Stimulated activated CD8-positive, alpha-beta memory T cell treated with anti-CD3 and anti-CD28 coated beads, Interleukin-7, amount 100 ng/mL, for 24 hours (primary cell): ENCODE data around the gene SF3B6.
"Not testable (repeated sequence)": the region's sequence is repeated elsewhere in the genome, so short reads cannot be mapped to it uniquely, and the experiment has no call there.

Experiments used
- DNase-seq: peaks from one replicate; pipeline ENCODE4 v3.0.0-alpha.2; 2020; ENCODE audit warnings: low read depth

SF3B6 gene

DNA sequence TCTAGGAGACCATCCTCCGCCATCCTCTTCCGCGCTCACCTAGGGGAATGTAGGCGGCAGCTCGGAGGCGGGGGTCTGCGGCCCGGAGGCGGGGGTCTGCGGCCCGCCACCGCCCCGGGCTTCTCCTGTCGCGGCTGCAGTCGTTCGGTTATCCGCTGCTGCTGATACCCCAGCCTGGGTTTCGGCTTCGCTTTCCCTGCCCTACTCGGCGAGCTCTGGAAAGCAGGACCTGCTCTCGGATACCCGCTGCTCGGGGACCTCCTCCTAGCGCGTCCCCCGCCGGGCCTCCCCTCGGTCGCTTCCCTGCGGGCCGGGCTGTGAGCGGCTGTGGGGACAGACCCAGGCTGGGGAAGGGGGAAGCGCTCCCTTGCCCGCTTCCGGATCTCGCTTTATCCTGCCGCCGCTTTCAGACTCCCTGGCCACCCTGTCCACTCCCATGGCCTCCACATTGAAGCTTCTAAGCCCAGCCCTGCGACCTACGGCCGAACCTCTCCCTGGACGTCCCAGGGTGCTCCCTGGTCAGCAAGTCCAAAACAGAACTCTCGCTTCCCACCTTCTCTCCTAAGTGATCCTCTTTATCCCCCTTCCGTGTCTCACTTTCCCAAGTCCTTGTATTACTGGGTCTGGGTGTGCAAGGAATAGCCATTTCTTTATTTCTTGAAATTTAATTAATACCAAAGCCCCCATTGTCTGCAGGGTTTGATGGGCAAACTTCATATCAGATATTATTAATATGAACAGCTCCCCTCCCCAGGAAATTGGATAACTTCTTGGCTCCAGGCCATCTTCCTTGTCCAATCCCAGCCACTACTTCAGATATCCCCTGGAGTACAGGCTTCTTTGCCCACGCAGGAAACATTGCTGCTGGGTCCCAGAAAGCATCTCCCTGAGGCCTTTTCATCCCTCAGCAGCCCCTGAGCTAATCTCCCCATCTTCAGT is 25.8 kb downstream of the SF3B6 start:
- DNase-seq, result no peak

DNA sequence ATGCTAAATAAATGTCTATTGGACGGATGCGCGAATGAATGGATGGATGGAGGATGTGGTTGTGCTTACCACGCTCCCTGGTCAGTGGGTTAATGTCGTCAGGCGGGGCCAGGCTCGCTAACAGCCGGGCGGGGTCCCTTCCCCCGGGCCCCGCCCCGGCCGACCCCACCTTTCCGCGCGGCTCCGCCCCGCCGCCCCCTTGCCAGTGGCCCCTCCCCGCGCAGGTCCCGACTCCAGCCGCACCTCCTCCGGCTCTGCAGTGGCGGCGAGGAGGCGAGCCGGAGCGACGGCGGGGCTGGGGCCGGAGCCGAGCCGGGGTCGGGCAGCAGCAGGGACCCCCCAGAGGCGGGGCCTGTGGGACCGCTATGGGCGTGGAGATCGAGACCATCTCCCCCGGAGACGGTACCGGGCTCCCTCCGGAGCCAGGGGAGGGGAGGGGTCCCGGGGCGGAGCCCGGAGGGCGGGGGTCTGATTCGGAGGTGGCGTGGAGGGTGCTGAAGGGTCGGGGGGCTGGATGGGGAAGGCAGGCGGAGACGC is 26.6 kb downstream of the SF3B6 start, which contains the start of gene FKBP1B:
TSS of gene FKBP1B (plus strand) at position 257 of the 537 bp plus-strand sequence. CDS start at position 366, 109 bp downstream.
- DNase-seq, result peak; percentile 26

DNA sequence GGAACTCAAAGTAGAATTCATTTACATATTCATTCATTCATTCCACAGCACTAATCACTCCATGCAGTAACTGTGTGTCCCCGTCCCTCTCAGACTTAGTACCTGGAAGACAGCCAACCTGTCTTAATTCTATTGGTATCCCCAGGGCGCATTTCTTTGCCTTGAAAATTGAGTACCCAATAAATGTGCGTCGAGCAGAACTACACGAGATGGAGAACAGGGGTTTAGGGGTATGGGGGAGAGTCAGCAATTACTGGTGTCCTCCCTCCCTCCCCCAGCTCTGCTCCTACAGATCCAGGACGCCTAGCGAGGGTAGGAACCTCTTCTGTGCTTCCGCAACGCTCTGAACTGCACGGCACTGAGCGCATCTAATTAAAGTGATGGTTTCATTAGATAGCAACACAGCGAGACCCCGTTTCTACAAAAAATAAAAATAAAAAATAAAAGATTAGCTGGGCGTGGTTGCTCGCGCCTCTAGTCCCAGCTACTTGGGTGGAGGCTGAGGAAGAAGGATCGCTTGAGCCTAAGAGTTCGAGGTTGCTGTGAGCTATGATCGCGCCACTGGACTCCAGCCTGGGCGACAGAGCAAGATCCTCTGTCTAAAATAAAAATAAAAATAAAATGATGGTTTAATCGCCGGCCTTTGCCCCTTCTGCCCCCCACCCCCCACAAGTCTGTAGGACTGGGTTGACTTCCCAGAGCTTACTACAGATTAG is 27.2 kb downstream of the SF3B6 start:
- no peak for DNase-seq

DNA sequence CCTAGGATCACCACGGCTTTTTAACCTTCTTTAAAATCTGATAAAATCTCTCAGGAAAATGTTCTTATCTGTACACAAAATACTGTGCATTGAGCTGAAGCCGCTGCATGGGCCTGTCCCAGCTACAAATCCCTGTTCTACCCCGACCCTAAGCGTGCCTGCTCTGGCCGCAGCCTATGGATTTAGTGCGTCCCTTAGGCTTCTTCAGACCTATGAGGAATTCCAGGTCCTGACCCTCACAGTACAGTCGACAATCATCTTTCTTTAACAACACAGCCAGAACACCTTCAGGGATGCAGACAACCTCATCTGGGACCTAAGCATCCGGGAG is 28.5 kb downstream of the SF3B6 start:
- DNase-seq, result no peak

DNA sequence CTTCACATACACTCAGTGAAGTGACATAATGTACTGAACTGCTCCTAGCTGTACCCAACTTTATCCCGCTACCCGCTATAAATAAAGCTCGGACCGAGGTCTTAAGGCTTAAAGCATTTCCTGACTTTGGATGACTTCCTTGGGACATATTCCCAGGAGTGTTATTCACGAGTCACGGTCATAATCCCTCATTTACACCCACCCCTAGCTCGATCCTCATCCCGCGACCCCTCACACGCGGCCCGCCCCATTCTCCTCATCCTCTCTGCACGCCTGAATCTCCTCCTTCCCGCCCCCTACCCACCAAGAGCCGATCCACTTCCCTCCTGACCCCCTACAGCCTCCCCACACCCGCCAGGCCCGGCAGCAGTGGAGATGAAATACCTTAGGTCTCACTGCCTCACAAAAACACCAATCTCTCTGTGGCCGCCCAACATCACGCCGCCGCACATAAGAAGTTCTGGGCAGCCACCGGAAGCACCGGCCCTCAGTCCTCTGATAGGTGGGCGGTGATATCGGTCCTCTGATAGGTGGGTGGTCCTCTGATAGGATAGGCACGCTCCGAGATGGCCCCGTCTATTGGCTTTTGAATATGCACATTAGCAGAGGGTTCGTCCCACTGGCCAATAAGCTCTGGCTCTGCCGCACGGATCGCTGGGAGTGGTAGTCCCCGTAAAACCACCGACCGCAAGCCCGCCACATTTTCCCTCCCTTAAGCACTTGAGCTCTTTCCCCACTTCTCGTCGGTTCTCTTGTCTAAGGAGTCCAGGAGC is 29.0 kb downstream of the SF3B6 start, which contains the start of gene WDCP:
TSS of gene WDCP (minus strand) at position 462 of the 773 bp plus-strand sequence. CDS start 7,897 bp downstream, outside the sequence.
- DNase-seq, result peak; percentile 87

DNA sequence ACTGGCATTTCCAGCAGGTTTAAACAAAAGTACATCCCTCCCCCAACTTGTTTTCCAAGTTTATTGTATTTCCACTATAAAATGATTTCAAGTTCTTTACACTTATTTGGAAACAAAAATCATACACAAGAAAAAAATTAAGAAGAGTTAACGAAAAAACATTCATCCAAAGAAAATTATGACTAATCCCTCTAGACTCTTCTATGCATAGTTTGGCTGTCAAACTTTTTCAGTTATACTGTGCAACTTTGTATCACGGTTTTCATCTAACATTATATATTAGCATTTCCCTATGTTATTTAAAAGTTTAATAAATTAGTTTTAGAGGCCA is 29.6 kb downstream of the SF3B6 start:
- DNase-seq, result no peak

DNA sequence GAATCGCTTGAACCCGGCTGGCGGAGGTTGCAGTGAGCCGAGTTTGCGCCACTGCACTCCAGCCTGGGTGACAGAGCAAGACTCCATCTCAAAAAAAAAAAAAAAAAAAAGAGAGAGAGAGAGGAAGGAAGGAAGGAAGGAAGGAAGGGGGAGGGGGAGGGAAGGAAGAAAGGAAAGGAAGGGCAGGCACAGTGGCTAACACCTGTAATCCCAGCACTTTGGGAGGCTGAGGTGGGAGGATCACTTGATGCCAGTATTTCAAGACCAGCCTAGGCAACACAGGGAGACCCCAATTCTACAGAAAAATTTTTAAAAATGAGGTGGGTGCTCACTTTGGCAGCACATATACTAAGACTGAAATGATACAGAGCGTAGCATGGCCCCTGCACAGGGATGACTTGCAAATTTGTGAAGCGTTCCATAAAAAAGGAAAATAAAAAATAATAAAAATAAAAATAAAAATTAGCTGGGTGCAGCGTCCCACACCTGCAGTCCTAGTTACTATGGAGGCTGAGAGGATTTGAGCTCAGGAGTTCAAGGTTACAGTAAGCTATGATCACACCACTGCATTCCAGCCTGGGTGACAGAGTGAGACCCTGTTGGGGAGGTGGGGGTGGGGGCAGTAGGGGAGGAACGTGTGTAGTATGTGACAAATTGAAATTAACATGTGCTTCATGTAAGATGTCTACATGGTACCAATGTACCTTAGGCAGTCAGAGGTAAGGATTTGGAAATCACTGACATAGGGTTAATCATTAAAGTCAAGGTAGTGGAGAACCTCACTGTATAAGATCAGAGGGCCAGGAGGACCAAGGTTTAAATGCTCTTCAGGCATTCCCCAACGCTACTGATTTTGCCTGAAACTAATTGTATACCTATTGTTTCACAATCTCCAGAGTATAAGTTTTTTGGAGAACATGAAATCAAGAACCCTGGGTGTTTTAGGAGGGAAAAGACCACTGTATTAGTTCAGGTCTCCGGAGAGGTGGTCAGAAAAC is 30.3 kb downstream of the SF3B6 start:
- no peak for DNase-seq

DNA sequence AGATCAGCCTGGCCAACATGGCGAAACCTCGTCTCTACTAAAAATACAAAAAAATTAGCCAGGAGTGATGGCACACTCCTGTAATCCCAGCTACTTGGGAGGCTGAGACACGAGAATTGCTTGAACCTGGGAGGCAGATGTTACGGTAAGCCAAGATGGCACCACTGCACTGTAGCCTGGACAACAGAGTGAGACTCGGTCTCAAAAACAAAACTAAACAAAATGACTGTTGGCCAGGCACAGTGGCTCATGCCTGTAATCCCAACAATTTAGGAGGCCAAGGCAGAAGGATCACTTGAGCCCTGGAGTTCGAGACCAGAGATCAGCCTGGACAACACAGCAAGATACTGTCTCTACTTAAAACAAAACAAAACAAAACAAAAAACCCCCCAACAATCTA is 33.0 kb downstream of the SF3B6 start:
- not testable (repeated sequence) for DNase-seq

DNA sequence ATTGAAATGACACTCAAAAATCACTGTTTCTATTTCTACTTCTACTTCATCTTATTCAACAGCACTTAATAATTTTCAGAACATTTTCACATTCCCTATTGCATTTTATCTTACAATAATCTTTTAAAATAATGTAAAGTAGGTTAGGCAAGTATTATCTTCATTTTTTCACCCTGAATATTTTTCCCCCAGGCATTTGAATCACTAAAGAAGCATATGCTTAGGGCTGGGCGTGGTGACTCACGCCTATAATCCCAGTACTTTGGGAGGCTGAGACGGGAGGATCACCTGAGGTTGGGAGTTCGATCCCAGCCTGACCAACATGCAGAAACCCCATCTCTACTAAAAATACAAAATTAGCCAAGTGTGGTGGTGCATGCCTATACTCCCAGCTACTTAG is 35.6 kb downstream of the SF3B6 start:
- DNase-seq, result no peak

DNA sequence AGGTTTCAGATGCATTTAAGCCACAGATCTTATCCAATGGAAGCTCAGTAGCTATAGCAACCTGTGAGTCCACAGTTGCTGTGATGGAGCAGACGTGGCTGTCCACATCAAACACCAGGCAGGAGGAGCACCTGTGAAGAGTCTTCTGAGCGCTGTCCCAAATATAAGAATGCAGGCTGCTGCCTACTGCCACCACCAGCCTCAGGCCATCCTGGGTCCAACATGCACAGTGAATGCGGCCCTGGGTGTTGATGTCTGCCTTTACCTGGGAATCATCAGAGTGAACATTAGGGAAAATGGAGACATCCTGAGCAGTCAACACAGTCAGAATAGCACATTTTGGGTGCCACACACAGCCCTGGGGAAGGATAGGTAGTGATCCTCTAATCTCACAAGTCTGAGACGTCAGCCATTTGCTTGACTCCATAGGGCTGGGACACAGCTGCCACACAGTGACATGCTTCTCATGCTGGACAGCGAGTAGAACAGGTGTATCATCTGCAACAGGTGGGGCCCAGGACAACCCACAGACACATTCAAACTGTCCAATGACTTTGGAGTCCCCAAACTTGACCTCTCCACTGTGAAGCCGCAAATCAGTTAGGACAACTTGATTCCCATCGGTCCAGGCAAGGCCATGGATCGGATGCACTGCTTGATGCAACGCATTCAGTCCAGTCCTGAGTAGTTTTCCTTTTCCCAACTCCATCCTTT is 37.2 kb downstream of the SF3B6 start:
- no peak for DNase-seq

DNA sequence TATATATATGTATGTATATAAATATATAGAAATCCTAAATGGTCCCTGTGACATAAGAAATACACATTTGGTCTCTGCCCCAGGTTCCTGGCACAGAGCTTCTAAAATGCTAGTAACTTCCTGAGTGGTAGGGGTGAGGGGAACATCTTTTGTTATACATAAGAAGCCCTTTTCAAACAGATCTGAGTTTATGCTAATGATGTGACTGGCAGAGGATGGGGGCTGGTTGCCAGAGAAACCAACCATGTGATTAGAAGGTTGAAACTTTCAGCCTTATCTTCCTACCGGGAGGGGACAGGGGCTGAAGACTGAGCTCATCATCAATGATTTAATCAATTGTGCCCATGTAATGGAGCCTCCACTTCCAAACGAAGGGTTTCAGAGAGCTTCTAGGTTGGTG is 49.9 kb downstream of the SF3B6 start:
- DNase-seq, result no peak

DNA sequence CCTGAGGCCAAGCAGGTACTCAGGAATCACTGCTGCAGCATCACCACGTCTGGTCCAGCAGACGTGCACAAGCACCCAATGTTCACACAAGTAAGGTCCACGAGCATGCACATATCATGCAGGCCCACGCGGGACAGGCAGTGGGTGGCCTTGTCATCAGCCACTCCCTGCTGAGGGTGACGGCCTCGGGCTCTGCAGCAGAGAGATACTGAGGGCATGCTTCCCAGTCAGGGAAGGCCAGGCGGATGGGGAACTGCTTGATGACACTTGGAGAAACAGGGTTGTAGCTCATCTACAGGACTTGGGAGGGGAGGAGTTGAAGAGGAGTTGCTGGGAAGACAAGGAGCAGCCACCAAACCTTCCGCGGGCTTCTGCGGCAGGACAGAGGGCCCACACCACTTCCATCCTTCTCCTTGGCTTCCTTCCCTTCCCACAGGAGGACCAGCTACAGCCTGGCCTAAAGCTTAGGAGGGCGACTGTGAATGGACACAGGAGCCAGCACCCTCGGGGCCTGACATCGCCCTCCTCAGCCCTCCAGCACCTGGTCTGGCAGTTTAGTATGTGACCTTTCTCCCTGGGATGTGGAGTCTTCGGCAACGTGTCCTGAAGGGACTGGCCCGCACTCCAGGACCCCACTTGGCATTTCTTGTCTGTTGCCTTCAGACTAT is 51.0 kb downstream of the SF3B6 start:
- DNase-seq, result no peak

DNA sequence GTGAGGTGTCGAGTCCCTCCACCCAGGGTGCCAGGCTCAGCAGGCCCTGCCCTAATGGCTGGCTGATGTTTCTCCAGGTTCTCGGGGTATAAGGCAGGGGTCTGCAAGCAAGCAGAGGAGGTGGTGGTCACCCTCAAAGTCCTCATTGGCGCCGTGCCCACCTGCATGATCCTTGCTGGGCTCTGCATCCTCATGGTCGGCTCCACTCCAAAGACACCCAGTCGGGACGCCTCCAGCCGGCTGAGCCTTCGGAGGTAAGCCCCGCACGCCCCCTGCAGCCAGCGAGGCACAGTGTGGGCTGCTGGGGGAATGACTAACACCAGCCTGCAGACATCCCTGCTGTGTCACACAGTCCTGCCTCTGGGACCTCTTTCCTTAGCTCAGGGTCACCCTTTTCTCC is 52.1 kb downstream of the SF3B6 start:
- DNase-seq, result no peak

DNA sequence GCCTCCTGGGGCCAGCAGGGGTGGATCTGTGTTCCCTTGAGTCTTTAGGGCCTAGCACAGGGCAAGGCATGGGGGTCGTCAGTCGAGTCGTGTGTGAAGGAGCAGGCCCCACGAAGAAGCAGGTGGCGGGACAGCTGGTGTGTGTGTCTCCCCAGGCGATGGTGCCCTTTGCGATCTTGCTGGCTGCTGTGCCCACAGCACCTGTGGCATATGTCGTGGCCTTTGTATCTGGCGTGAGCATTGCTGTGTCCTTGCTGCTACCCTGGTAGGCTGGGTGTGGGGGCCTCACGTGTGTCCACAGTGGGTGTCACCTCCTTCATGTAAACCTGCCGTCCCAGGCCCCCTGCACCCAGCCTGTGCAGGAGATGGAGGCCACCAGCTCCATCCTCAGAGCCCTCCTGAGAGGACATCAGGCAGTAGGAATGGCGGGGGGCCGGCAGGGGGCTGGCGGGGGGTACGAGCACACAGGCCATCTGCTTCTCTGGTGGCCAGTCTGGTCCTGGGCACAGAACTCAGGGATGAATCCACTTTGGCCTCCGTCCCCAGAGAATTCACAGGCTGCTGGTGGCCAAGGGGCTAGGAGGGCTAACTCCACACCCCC is 53.1 kb downstream of the SF3B6 start:
- no peak for DNase-seq

DNA sequence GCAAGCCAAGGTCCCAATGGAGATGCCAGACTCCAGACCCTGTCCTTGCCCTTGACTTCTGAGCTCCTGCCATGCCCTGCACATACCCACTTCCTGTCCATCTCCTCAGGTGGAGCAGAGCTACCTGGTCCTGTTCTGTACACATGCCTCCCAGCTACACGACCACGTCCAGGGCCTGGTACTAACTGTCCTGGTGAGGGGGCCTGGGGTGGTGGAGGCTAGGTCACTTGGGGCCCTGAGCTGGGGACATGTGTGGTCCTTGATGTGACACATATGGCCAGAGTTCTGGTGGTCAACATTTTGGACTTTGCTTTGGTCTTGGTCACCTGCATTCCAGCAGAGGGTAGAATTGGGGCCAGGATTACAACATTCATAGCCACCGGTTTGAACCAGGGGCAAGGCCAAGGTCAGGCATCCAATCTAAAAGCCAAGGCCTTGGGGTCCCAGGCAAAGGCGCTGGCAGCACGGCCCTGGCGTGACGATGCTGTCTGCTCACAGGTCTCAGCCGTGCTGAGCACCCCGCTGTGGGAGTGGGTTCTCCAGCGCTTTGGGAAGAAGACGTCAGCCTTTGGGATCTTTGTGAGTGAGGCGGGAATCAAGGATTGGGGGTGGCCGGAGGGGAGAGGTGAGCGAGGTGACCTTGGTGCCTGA is 53.7 kb downstream of the SF3B6 start:
- no peak for DNase-seq

DNA sequence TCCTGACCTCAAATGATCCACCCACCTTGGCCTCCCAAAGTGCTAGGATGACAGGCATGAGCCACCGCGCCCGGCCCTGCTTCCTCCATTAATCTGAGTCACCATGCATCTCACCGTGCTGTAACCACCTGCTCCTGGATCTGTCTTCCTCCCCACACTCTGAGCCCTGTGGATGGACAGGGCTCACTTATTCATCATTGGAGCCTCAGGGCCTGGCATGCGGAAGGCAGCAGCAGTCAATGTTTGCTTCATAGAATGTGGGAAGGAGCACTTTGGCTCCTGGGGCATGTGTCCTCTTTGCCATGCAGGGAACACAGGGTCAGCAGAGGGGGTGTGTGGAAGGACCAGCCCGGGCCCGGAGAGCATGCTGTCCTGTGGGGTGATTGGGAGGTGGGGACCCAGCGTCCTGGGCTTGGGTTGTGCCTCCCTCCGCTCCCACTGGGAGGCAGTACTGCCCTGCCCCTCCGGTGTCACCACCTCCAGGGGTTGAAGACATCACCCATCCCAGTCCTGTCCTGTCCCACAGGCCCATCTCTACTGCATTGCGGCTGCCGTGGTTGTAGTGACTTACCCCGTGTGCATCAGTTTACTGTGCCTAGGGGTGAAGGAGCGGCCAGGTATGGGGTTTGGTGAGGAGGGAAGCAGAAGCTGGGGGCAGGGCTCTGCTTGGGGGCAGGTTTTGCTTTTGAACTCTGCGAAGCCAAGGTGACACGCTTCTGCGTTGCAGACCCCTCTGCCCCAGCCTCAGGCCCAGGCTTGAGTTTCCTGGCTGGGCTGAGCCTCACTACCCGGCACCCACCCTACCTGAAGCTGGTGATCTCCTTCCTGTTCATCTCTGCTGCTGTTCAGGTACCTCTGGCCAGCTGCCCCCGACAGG is 54.8 kb downstream of the SF3B6 start:
- no peak for DNase-seq

DNA sequence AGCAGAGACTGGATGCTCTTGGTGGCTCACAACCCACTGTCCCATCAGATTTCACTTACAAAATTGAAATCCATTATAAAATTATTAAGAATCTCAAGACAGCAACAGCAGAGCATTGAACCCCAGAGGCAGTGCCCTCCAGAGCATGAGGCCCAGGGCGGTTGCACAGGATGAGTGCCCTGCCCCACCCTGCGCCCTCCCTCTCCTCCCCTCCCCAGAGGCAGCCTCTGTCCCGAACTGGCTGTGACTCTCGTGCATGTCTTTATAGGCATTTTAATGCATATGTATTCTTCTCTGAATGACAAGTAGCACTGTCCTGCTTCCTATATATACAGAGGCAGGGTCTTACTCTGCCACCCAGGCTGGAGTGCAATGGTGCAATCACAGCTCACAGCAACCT is 55.9 kb downstream of the SF3B6 start:
- DNase-seq, result no peak

DNA sequence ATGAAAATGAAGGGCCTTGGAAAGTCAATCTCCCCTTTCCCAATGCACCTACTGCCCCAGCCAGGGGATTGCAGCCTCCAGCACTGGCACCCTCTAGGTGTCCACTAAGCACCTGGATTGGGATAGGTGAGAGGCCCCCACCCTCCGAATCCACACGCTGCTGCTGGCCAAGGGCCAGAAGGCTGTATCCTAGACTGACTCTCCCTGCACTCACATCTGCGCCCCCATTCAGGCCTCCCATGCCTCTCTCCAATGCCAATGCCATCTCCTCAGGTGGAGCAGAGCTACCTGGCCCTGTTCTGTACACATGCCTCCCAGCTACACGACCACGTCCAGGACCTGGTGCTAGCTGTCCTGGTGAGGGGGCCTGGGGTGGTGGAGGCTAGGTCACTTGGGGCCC is 56.4 kb downstream of the SF3B6 start:
- no peak for DNase-seq
